RPMI8226 (cell line): ENCODE results near the gene BCAS1.
A peak's percentile ranks its signal among the peaks of the same experiment; 100 is the strongest.

Experiments
- DNase-seq: peaks from one replicate; pipeline ENCODE4 v3.0.0-alpha.2; 2015

Gene BCAS1

DNA sequence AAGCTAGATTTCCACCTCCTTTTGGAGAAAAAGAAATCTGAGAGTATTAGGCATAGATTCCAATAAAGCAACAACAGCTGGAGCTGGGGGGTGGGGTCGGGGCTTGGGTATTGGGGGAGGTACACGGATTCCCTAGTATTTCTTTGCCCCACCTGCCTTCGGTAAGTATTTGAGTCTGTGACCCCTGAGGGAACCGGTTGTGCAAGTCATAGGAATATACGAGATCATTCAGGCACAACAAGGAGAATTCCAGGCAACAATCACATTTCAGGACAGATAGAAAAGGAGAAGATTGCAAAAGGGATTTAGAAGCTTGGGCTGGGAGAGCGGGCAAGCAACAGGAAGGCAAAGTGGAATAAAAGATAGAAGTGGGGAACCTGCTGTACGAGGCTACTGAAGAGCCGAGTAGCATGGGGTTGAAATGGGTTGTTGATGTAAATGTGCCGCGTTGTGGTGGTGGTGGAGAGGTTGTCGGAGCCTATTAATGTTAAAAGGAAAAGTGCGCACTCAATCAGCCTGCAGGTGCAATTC, 148.9 kb downstream of the BCAS1 start:
- no peak for DNase-seq

DNA sequence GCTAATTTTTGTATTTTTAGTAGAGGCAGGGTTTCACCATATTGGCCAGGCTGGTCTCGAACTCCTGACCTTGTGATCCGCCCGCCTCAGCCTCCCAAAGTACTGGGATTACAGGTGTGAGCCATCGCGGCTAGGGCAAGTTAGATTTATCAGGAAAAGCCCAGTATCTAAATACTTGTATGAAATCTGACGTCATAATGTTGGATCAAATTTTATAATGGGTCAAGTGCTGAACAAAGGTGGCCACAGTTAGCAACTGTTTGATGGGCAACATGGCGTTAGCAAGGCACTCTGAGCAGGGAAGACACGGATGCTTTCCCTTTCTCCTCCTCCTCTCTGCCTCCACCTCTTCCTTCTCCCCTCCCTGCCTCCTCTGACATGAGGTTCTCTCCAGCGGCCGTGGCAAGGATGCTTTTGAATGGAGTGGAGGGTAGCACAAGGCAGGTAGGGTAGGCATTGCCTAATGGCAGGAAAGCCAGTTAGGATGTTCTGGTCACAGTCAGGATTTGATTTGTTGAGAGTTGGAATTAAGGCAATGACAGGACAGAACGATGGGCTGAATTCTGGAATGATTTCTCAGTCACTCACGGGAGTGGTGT, 149.6 kb downstream of the BCAS1 start:
- no peak for DNase-seq

DNA sequence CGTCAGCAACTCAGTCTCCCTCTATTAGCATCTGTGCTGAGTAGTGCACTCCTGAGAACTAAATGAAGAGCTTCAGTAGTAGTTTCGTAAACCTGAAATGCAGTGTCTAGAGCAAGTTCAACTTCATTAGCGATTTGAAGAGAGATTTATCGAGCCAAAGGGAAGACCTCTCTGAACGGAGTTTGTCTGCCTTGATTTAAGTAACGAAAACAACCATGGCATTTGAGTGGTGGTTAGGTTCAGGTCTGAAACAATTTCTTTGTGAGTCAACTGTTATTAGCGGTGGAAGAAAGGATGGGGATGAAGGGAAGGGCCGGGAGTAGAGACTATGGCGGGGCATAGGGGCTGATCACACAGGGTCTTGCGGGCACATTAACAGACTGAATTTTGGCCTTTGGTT, 150.5 kb downstream of the BCAS1 start:
- no peak for DNase-seq

DNA sequence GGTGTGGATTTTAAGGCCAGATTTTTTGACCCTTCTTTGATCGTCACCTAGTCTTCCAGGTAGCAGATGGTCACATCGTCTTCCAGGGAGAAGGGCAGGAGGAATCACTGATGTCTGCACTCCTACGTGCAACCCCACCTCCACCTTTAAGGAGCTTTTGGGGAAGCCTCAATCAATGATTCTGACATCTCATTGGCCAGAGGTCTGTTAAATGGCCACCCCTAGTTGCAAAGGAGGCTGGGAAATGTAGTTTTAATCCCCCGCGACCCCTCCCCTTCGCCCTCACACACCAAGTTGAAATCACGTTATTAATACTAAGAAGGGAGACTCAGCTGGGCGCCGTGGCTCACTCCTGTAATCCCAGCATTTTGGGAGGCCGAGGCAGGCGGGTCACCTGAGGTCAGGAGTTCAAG, 151.4 kb downstream of the BCAS1 start:
- DNase-seq: no peak

DNA sequence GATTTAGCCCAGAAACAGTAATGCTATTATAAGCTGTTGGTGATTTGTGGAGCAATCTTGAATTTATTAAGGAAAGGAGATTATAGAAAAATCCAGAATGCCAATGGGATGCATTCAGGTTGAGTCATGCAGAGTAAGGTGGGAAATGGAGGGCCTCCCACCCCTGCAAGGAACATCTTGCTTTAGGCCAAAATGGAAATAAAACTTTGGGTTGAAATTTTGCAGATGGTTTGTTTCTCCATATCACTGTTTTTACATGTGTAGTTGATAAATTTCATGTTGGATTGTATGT, 152.4 kb downstream of the BCAS1 start:
- no peak for DNase-seq

DNA sequence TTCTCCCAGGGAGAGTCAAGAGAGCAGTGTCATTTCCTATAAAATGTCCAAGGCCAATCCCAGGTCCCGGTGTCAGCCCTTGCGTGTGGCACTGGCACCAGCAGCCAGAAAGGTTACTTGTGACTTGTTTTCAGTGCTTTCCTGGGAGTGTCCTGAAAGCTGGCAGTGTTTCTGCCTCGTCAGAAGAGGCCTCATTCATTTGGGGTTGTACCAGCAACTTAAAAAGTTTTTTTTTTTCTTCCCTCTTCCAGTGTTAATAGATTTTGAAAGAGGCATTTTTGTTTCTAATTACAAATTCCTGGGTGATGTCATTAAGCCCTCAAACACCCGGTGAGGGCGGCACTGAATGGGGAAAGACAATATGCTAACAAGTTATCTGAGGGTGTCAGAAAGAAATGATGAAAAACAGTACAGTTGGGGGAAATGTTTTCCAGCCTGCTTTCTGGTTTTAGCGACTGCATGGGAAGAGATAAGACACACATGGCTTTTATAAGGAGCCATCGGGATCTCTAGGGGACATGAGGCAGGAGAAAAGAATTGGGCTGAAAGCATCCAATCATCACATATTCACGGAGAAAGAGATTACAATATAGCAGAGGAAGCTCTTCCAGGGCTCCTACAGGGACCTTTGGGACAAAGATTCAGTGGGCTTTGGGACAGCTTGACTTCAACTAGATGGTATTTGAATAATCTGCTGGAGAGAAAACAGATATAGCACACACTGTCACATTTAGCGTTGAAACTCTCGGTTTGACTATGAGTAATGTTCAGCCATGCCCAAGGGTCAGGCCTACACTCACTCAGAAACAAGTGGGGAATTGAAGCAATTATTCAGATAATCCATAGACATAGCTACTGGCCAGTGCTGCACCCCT, 153.0 kb downstream of the BCAS1 start:
- no peak for DNase-seq

DNA sequence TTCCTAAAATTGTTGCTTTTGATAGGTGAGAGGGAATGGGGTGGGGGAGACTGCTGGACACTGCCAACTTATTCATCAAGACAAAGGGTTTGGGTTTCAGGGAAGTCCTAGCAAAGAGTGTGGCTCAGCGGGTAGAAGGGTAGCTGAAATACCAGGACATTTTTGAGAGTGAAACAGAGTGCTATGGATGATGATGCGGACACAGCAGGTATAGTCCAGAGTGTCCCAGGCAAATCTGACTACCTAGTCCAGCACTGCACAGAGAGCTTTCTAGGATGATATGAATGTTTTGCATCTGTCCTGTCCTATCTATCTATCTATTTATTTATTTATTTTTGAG, 154.3 kb downstream of the BCAS1 start:
- DNase-seq: no peak

DNA sequence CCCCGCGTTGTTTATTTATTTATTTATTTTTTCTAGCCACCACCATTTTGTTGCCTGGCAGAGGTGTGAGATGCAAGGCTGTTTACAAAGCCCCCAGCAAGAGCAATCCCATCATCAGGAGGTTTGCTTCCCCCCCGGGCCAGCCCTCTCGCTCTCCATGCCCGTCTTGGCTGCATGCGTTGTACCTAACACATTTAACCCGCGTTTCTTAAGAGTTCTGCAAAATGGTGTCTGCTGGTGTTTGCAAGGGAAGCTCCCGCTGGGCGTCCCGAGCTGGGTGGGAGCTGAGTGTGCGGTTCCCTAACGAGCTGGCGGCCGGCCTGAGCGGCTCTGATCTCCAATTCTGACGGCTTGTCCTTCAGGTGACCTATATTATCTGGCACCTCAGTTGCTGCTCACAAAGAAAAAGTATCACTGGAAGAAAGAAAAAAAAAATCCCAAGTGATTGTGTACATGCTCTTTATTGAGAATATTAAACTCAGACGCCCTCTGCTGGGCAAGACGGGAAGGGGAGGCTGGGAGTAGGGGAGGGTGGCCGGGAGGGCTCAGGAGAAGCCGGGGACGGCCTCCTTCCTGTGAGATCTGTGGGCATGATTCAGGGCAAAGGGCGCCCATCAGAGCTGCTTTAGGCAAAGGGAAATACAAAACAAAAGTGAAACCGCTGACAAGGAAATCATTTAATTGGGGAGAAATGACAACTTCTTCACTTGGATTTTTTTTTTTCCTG, 154.8 kb downstream of the BCAS1 start:
- DNase-seq: peak; percentile 94

DNA sequence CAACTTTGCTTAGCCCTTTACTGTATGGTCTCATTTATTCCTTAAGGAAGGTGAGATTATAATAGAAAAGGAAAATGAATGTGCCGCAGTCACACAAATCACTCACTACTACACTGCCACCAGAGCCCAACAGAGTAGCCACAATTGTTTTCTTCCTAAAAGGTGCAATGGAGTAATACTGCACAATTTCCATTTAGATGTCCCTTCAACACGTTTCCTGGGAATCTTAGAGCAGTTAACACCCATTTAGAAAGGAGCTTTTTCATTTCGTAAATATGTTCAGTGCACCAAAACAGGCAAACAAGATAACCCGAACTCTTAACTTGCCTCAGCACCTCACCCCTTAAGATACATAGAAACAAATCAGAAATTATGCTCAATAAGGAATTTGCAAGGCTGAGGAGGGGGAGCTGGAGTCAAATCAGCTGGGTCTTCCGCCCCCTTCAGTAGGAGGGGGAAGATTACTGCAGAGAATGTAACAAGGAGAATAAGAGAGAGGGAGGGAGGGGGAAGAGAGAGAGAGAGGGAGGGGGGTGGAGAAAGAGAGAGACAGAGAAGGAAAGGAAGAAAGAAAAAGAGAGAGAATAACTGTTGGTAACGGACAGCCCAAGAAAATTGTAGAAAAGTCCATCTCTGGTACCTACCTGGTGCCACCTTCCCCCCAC, 155.5 kb downstream of the BCAS1 start:
- DNase-seq: no peak

DNA sequence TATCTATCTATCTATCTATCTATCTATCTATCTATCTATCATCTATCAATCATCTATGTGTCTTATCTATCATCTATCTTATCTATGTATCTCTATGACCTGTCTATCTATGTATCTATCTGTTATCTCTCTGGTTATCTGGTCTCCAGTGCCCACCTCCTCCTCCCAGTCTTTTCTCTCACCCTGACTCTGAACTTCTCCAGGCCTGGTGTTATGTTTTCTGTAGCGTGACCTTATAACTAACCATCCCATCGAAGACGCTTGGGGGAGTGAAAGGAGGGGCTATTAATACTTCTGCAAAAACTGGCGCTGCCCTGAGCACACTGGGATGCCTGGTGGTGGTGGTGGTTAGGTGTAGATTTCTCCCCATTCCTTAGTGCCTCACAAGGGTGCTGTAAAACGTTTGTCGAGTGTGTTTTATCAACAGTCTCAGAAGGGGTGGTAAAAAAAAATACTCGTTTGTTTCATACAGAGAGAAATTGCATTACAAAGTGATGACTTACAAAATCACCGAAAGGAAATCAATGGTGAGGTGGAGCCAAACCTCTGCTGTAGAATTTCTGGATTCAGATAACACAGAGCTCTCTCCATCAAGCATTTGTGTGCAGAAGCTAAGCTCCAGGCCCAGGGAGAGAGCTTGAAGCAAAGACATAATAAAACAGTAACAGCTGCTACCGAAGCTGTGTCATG, 156.2 kb downstream of the BCAS1 start:
- no peak for DNase-seq

DNA sequence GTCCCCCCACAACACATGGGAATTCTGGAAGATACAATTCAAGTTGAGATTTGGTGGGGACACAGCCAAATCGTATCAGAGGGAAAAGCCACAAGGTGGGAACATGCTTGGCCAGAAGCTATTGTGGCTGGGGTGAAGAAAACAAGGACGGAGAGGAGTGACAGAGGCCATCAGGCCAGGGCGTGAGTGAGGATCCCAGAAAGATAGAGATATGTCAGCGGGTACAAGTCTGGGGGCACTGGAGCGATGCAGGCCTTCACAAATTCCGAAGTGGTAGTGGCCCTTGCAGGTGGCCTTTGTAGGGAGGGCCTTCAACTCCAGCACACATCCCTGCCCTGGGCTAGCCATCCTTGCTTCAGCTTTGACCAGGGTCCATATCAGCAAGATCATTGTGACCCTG, 159.1 kb downstream of the BCAS1 start:
- DNase-seq: no peak

DNA sequence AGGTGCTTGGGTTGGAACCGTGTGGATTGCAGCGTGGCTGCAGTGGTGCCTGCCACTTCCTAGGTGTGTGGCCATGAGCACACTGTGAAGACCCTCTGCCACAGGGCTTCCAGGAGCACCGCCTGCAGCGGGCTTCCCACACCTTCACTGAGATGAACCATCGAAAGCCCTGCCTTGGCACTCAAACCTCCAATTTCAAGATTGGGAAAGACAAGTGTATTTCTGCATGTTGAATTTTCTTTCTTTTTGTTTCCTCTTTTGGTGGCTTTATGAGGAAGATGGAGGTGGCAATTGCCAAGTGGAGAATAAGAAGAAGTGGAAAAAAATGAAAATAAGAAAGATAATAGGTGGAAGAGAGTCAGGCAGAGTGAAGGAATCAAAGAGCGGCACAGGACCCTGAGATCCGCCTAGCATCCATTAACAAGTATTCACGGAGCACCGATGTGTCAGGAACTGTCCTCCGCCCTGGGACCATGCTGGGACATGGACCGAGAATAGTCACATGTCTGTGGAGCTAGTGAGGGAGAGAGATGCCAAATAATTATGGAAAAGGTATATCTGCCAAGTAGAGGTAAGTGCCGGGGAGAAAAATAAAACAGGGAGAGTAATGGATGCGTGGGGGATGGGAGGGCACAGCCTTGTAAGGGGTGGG, 159.9 kb downstream of the BCAS1 start:
- DNase-seq: no peak

DNA sequence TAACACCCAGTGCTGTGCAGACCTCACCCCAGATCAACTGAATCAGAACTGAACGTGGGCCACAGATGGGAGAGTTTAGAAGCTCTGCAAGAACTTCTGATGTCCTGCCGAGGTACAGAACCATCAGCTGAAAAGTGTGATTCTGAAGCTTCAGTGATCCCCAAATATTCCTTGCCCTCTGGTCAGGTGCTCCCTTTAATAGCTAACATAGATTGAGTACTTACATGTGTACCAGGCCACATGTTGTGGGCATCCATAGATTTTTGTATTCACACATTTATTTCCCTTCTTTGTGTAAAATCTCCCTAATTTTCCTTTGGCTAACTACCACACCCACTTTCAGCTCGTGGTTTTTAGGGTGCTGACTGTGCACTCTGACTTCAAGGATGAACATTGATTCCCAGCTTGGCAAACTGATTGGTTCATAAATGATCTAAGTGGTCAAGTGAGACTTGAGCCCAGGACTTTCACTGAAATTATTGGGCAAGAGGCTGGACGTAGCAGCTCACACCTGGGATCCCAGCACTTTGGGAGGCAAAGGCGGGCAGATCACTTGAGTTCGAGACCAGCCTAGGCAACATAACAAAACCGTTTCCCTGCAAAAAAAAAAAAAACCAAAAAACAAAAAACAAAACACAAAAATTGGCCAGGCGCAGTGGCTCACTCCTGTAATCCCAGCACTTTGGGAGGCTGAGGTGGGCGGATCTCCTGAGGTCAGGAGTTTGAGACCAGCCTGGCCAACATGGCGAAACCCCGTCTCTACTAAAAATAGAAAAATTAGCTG, 162.2 kb downstream of the BCAS1 start:
- DNase-seq: no peak

DNA sequence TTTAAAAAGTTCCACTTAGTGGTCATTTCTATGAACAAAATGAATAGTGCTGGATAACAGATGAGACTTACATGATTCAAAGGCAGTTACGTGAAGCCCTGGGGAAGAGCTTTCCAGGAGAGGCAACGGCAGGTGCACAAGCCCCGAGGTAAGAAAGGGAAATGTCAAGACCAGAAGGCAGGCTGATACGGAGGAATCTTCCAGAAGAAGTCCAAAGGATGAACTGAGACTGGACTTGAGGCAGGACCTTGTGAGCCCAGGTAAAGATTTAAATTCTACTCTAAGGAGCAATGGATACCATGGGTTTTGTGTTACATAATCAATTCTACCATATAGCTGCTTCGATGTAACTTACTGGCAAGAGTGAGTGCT, 164.6 kb downstream of the BCAS1 start:
- DNase-seq: no peak

DNA sequence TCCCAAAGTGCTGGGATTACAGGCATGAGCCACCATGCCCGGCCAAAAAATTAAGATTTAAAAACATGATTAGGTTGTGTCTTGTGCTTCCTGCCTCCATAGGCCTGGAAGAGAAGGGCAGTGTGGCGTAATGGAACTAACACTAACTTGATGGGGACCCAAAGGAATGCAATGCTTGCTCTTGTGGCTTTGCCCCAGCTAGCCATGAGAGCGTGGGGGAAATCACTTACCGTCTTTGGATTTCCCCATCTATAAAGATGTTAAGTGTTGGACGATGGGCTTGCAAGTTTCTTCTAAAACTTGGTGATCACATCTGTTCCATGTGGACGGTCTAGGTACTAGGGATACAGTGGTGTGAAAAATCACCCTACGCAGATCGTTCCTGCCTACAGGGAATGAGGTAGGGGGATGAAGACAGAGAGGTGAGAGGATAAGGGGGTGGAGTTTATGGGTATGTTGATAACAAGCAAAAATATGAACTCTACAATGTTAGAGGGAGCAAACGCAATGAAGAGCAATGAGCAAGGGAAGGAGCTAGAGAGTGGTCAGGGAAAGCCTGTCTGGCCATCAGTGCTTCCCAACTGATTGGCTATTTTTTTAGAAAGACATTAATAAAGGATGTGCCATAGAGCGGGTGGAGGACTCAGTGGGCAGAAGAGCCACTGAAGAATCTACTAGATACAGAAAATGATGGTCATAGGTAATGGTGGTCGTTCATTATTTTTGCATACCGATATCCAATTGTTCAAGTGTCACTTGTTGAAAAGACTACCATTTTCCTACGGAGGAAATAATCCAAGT, 165.2 kb downstream of the BCAS1 start:
- DNase-seq: no peak

DNA sequence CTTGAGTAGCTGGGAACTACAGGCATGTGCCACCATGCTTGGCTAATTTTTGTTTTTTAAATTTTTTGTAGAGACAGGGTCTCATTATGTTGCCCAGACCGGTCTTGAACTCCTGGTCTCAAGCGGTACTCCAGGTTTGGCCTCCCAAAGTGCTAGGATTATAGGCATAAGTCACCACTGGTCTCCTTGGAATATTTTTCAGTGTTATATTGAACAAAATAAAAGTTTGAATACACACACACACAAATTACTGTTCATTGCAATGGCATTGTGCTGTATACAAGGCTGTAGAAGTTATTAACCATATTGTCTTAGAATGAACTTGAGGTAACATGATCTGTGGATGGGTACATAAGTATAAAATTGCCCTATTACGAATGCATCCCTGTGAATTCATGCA, 166.1 kb downstream of the BCAS1 start:
- no peak for DNase-seq

DNA sequence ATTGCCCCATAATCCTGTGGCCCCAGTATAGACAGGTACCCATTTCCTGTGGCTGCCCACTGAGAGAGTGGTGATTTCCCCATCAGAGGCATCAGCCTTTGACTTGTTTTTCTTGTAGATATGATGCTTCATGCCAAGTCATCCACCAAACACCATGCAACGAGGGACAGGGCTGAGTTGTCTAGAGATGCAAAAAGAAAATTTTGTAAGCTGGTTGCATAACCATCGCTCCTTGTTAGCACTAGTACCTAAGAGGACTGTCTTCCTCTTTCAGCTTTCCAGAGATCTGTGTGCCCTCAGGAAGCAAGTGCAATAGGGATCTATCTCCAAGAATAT, 166.8 kb downstream of the BCAS1 start:
- no peak for DNase-seq

DNA sequence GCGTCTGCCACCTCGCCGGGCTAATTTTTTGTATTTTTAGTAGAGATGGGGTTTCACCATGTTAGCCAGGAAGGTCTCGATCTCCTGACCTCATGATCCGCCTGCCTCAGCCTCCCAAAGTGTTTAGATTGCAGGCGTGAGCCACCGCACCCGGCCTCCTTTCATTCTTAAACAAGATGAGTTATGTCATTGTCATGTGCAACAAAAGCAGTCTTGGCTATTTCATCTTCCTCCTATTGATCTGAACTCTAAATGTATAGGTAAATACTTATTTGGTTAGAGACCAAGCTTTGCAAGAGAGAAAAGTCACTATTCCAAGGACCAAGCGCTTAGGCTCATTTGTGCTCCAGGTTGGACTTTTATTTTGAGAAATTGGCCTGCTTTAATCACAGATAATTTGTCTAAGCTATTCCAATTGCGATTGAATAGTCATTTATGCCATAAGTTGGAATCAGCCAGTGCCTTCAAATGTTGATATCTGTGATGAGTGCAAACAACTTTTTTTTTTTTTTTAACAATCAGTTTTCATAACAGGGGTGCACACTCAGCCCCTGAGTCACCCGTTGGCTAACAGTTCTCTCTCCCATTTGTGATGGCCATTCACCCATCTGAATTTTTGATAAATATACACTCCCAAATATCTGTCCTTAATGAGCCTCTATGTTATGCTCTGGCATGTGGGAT, 167.3 kb downstream of the BCAS1 start:
- no peak for DNase-seq

DNA sequence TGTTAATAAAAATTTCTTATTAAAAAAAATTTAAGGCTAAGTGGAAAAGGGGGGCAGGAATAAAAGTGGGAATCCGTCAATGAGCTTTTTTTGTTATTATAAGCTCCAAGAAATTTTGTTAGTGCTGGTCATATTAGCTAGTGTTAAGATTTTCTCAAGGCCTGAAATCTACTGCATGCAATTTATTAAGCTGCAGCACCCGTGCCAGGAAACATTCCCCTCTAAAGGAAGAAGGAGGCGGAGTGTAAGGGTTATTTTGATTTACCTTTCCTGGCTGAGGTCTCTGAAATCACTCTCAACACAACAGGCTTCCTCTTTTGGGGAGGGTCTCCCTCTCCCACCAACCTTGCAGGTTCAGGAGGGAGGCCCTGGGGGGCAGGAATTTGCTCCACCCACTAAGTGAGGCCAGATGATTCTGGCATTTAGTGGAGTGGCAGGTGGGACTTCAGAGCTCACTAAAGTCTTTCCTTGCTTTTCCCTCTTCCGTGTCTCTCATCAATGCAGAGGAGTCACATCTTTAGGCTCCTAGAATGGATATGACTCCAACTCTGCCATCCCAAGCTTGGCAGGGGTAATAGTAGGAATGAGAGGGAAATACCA, 168.8 kb downstream of the BCAS1 start:
- no peak for DNase-seq

DNA sequence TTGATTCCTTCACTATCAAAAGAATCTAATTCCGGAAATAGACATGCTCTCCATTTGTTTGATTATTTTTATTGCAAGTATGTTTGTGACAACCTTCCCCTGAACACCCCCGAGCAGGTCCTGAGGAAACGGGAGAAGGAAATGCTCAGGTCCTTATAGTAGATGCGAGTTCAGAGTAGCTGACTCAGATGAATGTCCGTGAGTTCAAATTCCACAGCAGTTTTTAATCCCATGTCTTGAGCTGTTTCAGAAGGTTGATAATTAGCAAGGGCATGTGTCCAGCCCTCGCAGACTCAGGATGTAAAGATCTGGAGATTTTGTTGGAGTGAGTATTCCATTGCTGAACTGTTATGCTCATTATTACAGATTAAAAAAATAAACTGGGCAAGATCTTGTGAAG, 169.3 kb downstream of the BCAS1 start:
- DNase-seq: no peak
